ENCODE measurements around the gene SUCLG2. TPM values are rescaled to one million over a fixed set of nuclear protein-coding genes. Genes with fewer than 3 reads are reported as not detected.

SUCLG2 gene
- total RNA-seq, 1 experiment from 2014 or later, result 38.5 TPM

DNA sequence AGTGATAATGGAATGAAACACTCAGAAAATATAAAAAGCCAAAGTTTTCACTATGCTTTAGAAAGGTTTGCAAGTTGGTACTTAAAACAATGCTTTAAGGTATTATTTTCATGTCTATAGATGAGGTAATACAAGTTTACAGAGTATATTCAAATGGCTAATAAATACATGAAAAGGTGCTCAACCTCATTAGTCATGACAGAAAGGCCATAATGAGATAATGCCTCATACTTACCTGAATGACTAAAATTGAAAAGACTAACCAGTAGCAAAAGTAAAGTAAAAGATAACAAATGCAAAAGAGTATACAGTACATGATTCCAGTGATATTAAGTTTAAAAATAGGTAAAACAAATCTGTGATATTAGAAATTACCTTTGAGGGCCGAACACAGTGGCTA lies 163.8 kb downstream of the SUCLG2 start:
- H2BK12ac ChIP-seq (ENCODE audit: insufficient read length, low read depth, low read length), result no peak overlapping the region

More for the DNA sequence above, 163.8 kb downstream of the SUCLG2 start:
- H4K20me1 ChIP-seq (ENCODE audit: control insufficient read depth, insufficient read depth, insufficient read length), result no peaks in the 10 kb centered on the region
- H2AK5ac ChIP-seq (ENCODE audit: insufficient read length, low read length), result no peak overlapping the region
- Mint-ChIP-seq H3K9me3 (no peaks in the 10 kb centered on the region), H3K27me3 (ENCODE audit: low read depth) (no peaks in the 10 kb centered on the region), H3K36me3 (ENCODE audit: insufficient read depth in 1 of 3, low read depth in 3 of 3) (peaks cover 0 to 8% (median 6%) of the 10 kb centered on the region in 3 experiments; a peak in 2 of 7 replicates), H3K4me1 (no peaks in the 10 kb centered on the region), H3K4me3 (no peak overlapping the region), H3K27ac (no peak overlapping the region)
- H3K23me2 ChIP-seq (ENCODE audit: insufficient read length, low read depth, low read length, poor library complexity, severe bottlenecking), result no peaks in the 10 kb centered on the region
- H3T11ph ChIP-seq (ENCODE audit: low read length), result no peak overlapping the region
- TF ChIP-seq, protein P1, sequence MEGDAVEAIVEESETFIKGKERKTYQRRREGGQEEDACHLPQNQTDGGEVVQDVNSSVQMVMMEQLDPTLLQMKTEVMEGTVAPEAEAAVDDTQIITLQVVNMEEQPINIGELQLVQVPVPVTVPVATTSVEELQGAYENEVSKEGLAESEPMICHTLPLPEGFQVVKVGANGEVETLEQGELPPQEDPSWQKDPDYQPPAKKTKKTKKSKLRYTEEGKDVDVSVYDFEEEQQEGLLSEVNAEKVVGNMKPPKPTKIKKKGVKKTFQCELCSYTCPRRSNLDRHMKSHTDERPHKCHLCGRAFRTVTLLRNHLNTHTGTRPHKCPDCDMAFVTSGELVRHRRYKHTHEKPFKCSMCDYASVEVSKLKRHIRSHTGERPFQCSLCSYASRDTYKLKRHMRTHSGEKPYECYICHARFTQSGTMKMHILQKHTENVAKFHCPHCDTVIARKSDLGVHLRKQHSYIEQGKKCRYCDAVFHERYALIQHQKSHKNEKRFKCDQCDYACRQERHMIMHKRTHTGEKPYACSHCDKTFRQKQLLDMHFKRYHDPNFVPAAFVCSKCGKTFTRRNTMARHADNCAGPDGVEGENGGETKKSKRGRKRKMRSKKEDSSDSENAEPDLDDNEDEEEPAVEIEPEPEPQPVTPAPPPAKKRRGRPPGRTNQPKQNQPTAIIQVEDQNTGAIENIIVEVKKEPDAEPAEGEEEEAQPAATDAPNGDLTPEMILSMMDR (conservative IDR thresholded peaks at IDR 0.05), result no peak
- no peak for DNase-seq
- no peak overlapping the region for H3K27ac ChIP-seq (ENCODE audit: insufficient read length, low read depth, low read length)
- H2AFZ ChIP-seq (ENCODE audit: low read length), result no peak overlapping the region
- H4K8ac ChIP-seq (replicated peaks; ENCODE audit: insufficient read length, low read depth, low read length), result no peak overlapping the region
- H3K14ac ChIP-seq (ENCODE audit: insufficient read depth, low read length), result no peak overlapping the region
- H3K9me3 ChIP-seq (ENCODE audit: control insufficient read depth, low read depth, low read length), result no peaks in the 10 kb centered on the region
- no peak overlapping the region for H3K23ac ChIP-seq (ENCODE audit: insufficient read length, low read depth, low read length)
- no peak overlapping the region for H3K4me2 ChIP-seq (ENCODE audit: insufficient read depth, insufficient read length, low read length)
- no peak overlapping the region for H3K56ac ChIP-seq (ENCODE audit: insufficient read length, low read depth, low read length)
- no peak overlapping the region for H2BK120ac ChIP-seq (ENCODE audit: low read depth, low read length, poor library complexity, severe bottlenecking)
- H3K4ac ChIP-seq (ENCODE audit: low read depth, low read length), result no peak overlapping the region
- no peak overlapping the region for H3K18ac ChIP-seq (ENCODE audit: insufficient read length, low read depth, low read length)
- no peak overlapping the region for H2BK15ac ChIP-seq (ENCODE audit: low read depth, low read length)
- no peaks in the 10 kb centered on the region for H3K4me1 ChIP-seq (ENCODE audit: insufficient read depth, low read length)
- no peak overlapping the region for H4K5ac ChIP-seq (ENCODE audit: insufficient read length, low read depth, low read length)
- H3K27me3 ChIP-seq (ENCODE audit: insufficient read depth, low read length), result no peaks in the 10 kb centered on the region
- H3K79me1 ChIP-seq (ENCODE audit: insufficient read depth, low read depth, low read length, poor library complexity, severe bottlenecking), result no peaks in the 10 kb centered on the region
- H2BK20ac ChIP-seq (ENCODE audit: low read depth, low read length, poor library complexity, severe bottlenecking), result no peak overlapping the region
- H2BK5ac ChIP-seq (ENCODE audit: insufficient read length, low read length), result no peak overlapping the region
- WGBS (ENCODE audit: extremely low coverage, insufficient read length, low lambda C conversion rate), result no CpG with 5 or more reads among the region's 1 CpG
- no peak overlapping the region for H3K9ac ChIP-seq (ENCODE audit: extremely low read depth, insufficient read length, low read length)
- no peak overlapping the region for H4K91ac ChIP-seq (ENCODE audit: insufficient read length, low read depth, low read length)
- no peaks in the 10 kb centered on the region for H3K79me2 ChIP-seq (ENCODE audit: insufficient read depth, low read length)

Measured in H9 (cell line).